HepG2 (cell line): ENCODE data around the gene ZBTB4. TPM values are rescaled to one million over a fixed set of nuclear protein-coding genes. Genes with fewer than 3 reads are reported as not detected.

Experiments
- AHR ChIP-seq: IDR thresholded peaks from 2 replicates; pipeline ENCODE4 v1.6.1; 2018; ENCODE audit warnings: missing genetic modification reagents, missing compliant biosample characterization
- HIVEP1 ChIP-seq: sonication (generic); formaldehyde crosslinking; IDR thresholded peaks from 2 replicates; pipeline ENCODE4 v1.4.0; 2020; ENCODE audit warnings: mild to moderate bottlenecking, missing genetic modification reagents
- KLF16 ChIP-seq, 2 experiments: sonication (generic) in 1 of 2; formaldehyde crosslinking in 1 of 2; IDR thresholded peaks; 2 replicates each; pipeline versions ENCODE4 v1.6.1 to v1.8.0; 2016 to 2023; ENCODE audit warnings: missing genetic modification reagents in 2 of 2, missing compliant biosample characterization in 1 of 2
- MIER3 ChIP-seq: IDR thresholded peaks from 2 replicates; pipeline ENCODE4 v1.6.1; 2016; ENCODE audit warnings: missing compliant biosample characterization, borderline replicate concordance
- MLX ChIP-seq: IDR thresholded peaks from 2 replicates; pipeline ENCODE4 v1.6.1; 2016
- MXI1 ChIP-seq: IDR thresholded peaks from 3 replicates; pipeline ENCODE4 v1.6.1; 2012; ENCODE audit warnings: low read depth, low read length, inconsistent platforms, borderline replicate concordance
- SMARCE1 ChIP-seq: fragments of 450-650 bp; IDR thresholded peaks from 2 replicates; pipeline ENCODE4 v1.6.1; 2017; ENCODE audit warnings: borderline replicate concordance
- TBX3 ChIP-seq: fragments of 450-650 bp; IDR thresholded peaks from 2 replicates; pipeline ENCODE4 v1.6.1; 2017; ENCODE audit warnings: antibody characterized with exemption, mild to moderate bottlenecking, inconsistent platforms, borderline replicate concordance
- TCF12 ChIP-seq, 2 experiments: fragments of 450-650 bp in 1 of 2; sonication (generic) in 1 of 2; formaldehyde crosslinking in 1 of 2; IDR thresholded peaks; 2 replicates each; pipeline versions ENCODE4 v1.6.1 to v1.8.0; 2017 to 2022; ENCODE audit warnings: antibody characterized with exemption in 1 of 2, mild to moderate bottlenecking in 1 of 2, missing genetic modification reagents in 1 of 2, moderate library complexity in 1 of 2
- TOE1 ChIP-seq: sonication (generic); formaldehyde crosslinking; IDR thresholded peaks from 2 replicates; pipeline ENCODE4 v1.4.0; 2020; ENCODE audit warnings: mild to moderate bottlenecking, missing genetic modification reagents
- ZKSCAN5 ChIP-seq: sonication (generic); formaldehyde crosslinking; IDR thresholded peaks from 2 replicates; pipeline ENCODE4 v1.5.1; 2020; ENCODE audit warnings: mild to moderate bottlenecking, missing genetic modification reagents
- ZNF558 ChIP-seq: sonication (generic); formaldehyde crosslinking; IDR thresholded peaks from 2 replicates; pipeline ENCODE4 v1.9.0; 2022; ENCODE audit warnings: mild to moderate bottlenecking, missing genetic modification reagents, borderline replicate concordance
- ZNF629 ChIP-seq: sonication (generic); formaldehyde crosslinking; conservative IDR thresholded peaks from 2 replicates; pipeline ENCODE4 v1.5.0; 2020; ENCODE audit warnings: missing genetic modification reagents
- ZNF713 ChIP-seq: sonication (generic); formaldehyde crosslinking; IDR thresholded peaks from 2 replicates; pipeline ENCODE4 v1.4.0; 2020; ENCODE audit warnings: mild to moderate bottlenecking, missing genetic modification reagents
- ZNF75D ChIP-seq: sonication (generic); formaldehyde crosslinking; IDR thresholded peaks from 2 replicates; pipeline ENCODE4 v1.8.1; 2023; ENCODE audit warnings: missing genetic modification reagents, mild to moderate bottlenecking, borderline replicate concordance
- polyA plus RNA-seq, 8 experiments: library from polyadenylated mRNA; depleted of rRNA in 3 of 8; stranded (reverse) in 7 of 8; unstranded in 1 of 8; fragments of >200 nt; fragmentation: Illumina TruSeq in 4 of 8; extraction: Trizol in 4 of 8; gene quantifications; 2 replicates each; pipeline versions ENCODE4 v1.2.1 to v1.2.3, GENCODE V29; 2011 to 2016; ENCODE audit warnings: low read depth in 4 of 8, missing spikeins in 1 of 8, mixed read lengths in 1 of 8; ENCODE audit not compliant: insufficient read depth in 1 of 8
- total RNA-seq, 5 experiments: library from RNA; depleted of rRNA; stranded (reverse); fragments of >200 nt; fragmentation: Illumina TruSeq; extraction: Trizol; gene quantifications; 2 replicates each; pipeline ENCODE4 v1.2.3, GENCODE V29; 2016; ENCODE audit warnings: low read depth in 1 of 5
- TF ChIP-seq, protein P1 (sequence below): sonication (generic); formaldehyde crosslinking; IDR thresholded peaks from 2 replicates; pipeline ENCODE4 v1.5.0; 2020; ENCODE audit warnings: mild to moderate bottlenecking, missing genetic modification reagents
- TF ChIP-seq, protein P2 (sequence below): fragments of 450-650 bp; IDR thresholded peaks from 2 replicates; pipeline ENCODE4 v1.6.1; 2017; ENCODE audit warnings: mild to moderate bottlenecking
- TF ChIP-seq, protein P3 (sequence below): IDR thresholded peaks from 2 replicates; pipeline ENCODE4 v1.6.1; 2016
- TF ChIP-seq, protein P4 (sequence below): sonication (generic); formaldehyde crosslinking; IDR thresholded peaks from 2 replicates; pipeline ENCODE4 v1.4.0; 2020; ENCODE audit warnings: missing genetic modification reagents, low read depth, mild to moderate bottlenecking, borderline replicate concordance

The ZBTB4 gene
- total and polyA plus RNA-seq, 2 of the 13 experiments (the other 11 are each of a cell fraction or from before 2014, with no cell fraction given) = 4.3 to 7.4 TPM

GRCh38 chr17:7483255-7484066, 4.0 kb upstream of the ZBTB4 start (continued):
- TF ChIP-seq TBX3 (no peak), SMARCE1 (no peak), ZKSCAN5 (no peak; the same call in 1 of the 2 replicates), MIER3 (CRISPR knock-in tag) (no peak), MLX (CRISPR knock-in tag) (no peak), AHR (CRISPR knock-in tag) (no peak), ZNF713 (CRISPR knock-in tag) (no peak), ZNF558 (CRISPR knock-in tag) (no peak), TOE1 (CRISPR knock-in tag) (no peak), KLF16 (CRISPR knock-in tag; IDR thresholded peaks at IDR 0.05) (no peak), ZNF629 (CRISPR knock-in tag) (no peak), MXI1 (peak; percentile 42; the same call in 1 of the 3 replicates), HIVEP1 (peak; percentile 24; the same call in 1 of the 2 replicates), TCF12 (IDR thresholded peaks at IDR 0.05) (no peak), TCF12 (CRISPR knock-in tag; IDR thresholded peaks at IDR 0.05) (peak; percentile 59; the same call in 1 of the 2 replicates), ZNF75D (CRISPR knock-in tag) (no peak)
- TF ChIP-seq, protein P1, sequence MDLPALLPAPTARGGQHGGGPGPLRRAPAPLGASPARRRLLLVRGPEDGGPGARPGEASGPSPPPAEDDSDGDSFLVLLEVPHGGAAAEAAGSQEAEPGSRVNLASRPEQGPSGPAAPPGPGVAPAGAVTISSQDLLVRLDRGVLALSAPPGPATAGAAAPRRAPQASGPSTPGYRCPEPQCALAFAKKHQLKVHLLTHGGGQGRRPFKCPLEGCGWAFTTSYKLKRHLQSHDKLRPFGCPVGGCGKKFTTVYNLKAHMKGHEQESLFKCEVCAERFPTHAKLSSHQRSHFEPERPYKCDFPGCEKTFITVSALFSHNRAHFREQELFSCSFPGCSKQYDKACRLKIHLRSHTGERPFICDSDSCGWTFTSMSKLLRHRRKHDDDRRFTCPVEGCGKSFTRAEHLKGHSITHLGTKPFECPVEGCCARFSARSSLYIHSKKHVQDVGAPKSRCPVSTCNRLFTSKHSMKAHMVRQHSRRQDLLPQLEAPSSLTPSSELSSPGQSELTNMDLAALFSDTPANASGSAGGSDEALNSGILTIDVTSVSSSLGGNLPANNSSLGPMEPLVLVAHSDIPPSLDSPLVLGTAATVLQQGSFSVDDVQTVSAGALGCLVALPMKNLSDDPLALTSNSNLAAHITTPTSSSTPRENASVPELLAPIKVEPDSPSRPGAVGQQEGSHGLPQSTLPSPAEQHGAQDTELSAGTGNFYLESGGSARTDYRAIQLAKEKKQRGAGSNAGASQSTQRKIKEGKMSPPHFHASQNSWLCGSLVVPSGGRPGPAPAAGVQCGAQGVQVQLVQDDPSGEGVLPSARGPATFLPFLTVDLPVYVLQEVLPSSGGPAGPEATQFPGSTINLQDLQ (CRISPR knock-in tag) = peak; percentile 16; the same call in 1 of the 2 replicates
- TF ChIP-seq, protein P2, sequence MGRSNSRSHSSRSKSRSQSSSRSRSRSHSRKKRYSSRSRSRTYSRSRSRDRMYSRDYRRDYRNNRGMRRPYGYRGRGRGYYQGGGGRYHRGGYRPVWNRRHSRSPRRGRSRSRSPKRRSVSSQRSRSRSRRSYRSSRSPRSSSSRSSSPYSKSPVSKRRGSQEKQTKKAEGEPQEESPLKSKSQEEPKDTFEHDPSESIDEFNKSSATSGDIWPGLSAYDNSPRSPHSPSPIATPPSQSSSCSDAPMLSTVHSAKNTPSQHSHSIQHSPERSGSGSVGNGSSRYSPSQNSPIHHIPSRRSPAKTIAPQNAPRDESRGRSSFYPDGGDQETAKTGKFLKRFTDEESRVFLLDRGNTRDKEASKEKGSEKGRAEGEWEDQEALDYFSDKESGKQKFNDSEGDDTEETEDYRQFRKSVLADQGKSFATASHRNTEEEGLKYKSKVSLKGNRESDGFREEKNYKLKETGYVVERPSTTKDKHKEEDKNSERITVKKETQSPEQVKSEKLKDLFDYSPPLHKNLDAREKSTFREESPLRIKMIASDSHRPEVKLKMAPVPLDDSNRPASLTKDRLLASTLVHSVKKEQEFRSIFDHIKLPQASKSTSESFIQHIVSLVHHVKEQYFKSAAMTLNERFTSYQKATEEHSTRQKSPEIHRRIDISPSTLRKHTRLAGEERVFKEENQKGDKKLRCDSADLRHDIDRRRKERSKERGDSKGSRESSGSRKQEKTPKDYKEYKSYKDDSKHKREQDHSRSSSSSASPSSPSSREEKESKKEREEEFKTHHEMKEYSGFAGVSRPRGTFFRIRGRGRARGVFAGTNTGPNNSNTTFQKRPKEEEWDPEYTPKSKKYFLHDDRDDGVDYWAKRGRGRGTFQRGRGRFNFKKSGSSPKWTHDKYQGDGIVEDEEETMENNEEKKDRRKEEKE = no peak
- TF ChIP-seq, protein P3, sequence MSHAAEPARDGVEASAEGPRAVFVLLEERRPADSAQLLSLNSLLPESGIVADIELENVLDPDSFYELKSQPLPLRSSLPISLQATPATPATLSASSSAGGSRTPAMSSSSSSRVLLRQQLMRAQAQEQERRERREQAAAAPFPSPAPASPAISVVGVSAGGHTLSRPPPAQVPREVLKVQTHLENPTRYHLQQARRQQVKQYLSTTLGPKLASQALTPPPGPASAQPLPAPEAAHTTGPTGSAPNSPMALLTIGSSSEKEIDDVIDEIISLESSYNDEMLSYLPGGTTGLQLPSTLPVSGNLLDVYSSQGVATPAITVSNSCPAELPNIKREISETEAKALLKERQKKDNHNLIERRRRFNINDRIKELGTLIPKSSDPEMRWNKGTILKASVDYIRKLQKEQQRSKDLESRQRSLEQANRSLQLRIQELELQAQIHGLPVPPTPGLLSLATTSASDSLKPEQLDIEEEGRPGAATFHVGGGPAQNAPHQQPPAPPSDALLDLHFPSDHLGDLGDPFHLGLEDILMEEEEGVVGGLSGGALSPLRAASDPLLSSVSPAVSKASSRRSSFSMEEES = peak; percentile 84
- TF ChIP-seq, protein P4, sequence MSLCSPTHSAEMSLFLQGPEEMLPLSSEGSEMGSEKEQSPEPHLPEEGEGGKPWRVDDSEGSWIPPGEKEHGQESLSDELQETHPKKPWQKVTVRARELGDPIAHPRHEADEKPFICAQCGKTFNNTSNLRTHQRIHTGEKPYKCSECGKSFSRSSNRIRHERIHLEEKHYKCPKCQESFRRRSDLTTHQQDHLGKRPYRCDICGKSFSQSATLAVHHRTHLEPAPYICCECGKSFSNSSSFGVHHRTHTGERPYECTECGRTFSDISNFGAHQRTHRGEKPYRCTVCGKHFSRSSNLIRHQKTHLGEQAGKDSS = no peak
